HepG2 (cell line): Measurements from ENCODE around the gene PIK3CD. TPM values are rescaled to one million over a fixed set of nuclear protein-coding genes. Genes with fewer than 3 reads are reported as not detected.

Experiments used
- CAMTA2 ChIP-seq: sonication (generic); formaldehyde crosslinking; IDR thresholded peaks from 2 replicates; pipeline ENCODE4 v1.4.0; 2020; ENCODE audit warnings: mild to moderate bottlenecking, missing genetic modification reagents, borderline replicate concordance
- E2F5 ChIP-seq: sonication (generic); formaldehyde crosslinking; conservative IDR thresholded peaks from 2 replicates; pipeline ENCODE4 v1.4.0; 2020; ENCODE audit warnings: missing genetic modification reagents
- KDM1A ChIP-seq: IDR thresholded peaks from 2 replicates; pipeline ENCODE4 v1.6.1; 2016; ENCODE audit warnings: missing compliant biosample characterization
- MATR3 ChIP-seq: sonication (generic); formaldehyde crosslinking; IDR thresholded peaks from 2 replicates; pipeline ENCODE4 v1.4.0; 2020; ENCODE audit warnings: missing genetic modification reagents
- PBX3 ChIP-seq: sonication (generic); formaldehyde crosslinking; IDR thresholded peaks from 2 replicates; pipeline ENCODE4 v1.8.1; 2023; ENCODE audit warnings: missing genetic modification reagents, inconsistent platforms, borderline replicate concordance
- ZBTB20 ChIP-seq: sonication (generic); formaldehyde crosslinking; IDR thresholded peaks from 2 replicates; pipeline ENCODE4 v1.8.1; 2023; ENCODE audit warnings: missing genetic modification reagents, low read depth, mild to moderate bottlenecking, borderline replicate concordance
- ZFP90 ChIP-seq: sonication (generic); formaldehyde crosslinking; IDR thresholded peaks from 2 replicates; pipeline ENCODE4 v1.8.0; 2022; ENCODE audit warnings: missing genetic modification reagents, mild to moderate bottlenecking, inconsistent platforms, borderline replicate concordance
- ZNF468 ChIP-seq: sonication (generic); formaldehyde crosslinking; IDR thresholded peaks from 2 replicates; pipeline ENCODE4 v1.8.0; 2022; ENCODE audit warnings: mild to moderate bottlenecking, moderate library complexity, missing genetic modification reagents
- ZNF496 ChIP-seq: sonication (generic); formaldehyde crosslinking; IDR thresholded peaks from 2 replicates; pipeline ENCODE4 v1.8.1; 2023; ENCODE audit warnings: mild to moderate bottlenecking, moderate library complexity, missing genetic modification reagents; ENCODE audit not compliant: insufficient replicate concordance
- polyA plus RNA-seq, 8 experiments: library from polyadenylated mRNA; depleted of rRNA in 3 of 8; stranded (reverse) in 7 of 8; unstranded in 1 of 8; fragments of >200 nt; fragmentation: Illumina TruSeq in 4 of 8; extraction: Trizol in 4 of 8; gene quantifications; 2 replicates each; pipeline versions ENCODE4 v1.2.1 to v1.2.3, GENCODE V29; 2011 to 2016; ENCODE audit warnings: low read depth in 4 of 8, missing spikeins in 1 of 8, mixed read lengths in 1 of 8; ENCODE audit not compliant: insufficient read depth in 1 of 8
- total RNA-seq, 5 experiments: library from RNA; depleted of rRNA; stranded (reverse); fragments of >200 nt; fragmentation: Illumina TruSeq; extraction: Trizol; gene quantifications; 2 replicates each; pipeline ENCODE4 v1.2.3, GENCODE V29; 2016; ENCODE audit warnings: low read depth in 1 of 5
- TF ChIP-seq, protein P1 (sequence below): IDR thresholded peaks from 2 replicates; pipeline ENCODE4 v1.4.0; 2020; ENCODE audit warnings: mild to moderate bottlenecking, missing genetic modification reagents

Gene PIK3CD
- total and polyA plus RNA-seq, 2 of the 13 experiments (the other 11 are each of a cell fraction or from before 2014, with no cell fraction given): 7.1 to 10.0 TPM

GRCh38 chr1:9732123-9732971, 80.8 kb downstream of the PIK3CD start (continued):
- TF ChIP-seq ZNF496 (no peak), CAMTA2 (CRISPR knock-in tag) (no peak), E2F5 (CRISPR knock-in tag) (no peak), KDM1A (CRISPR knock-in tag) (no peak), ZFP90 (CRISPR knock-in tag) (no peak), PBX3 (CRISPR knock-in tag) (no peak), MATR3 (no peak), ZBTB20 (CRISPR knock-in tag) (no peak), ZNF468 (CRISPR knock-in tag) (no peak)
- TF ChIP-seq, protein P1, sequence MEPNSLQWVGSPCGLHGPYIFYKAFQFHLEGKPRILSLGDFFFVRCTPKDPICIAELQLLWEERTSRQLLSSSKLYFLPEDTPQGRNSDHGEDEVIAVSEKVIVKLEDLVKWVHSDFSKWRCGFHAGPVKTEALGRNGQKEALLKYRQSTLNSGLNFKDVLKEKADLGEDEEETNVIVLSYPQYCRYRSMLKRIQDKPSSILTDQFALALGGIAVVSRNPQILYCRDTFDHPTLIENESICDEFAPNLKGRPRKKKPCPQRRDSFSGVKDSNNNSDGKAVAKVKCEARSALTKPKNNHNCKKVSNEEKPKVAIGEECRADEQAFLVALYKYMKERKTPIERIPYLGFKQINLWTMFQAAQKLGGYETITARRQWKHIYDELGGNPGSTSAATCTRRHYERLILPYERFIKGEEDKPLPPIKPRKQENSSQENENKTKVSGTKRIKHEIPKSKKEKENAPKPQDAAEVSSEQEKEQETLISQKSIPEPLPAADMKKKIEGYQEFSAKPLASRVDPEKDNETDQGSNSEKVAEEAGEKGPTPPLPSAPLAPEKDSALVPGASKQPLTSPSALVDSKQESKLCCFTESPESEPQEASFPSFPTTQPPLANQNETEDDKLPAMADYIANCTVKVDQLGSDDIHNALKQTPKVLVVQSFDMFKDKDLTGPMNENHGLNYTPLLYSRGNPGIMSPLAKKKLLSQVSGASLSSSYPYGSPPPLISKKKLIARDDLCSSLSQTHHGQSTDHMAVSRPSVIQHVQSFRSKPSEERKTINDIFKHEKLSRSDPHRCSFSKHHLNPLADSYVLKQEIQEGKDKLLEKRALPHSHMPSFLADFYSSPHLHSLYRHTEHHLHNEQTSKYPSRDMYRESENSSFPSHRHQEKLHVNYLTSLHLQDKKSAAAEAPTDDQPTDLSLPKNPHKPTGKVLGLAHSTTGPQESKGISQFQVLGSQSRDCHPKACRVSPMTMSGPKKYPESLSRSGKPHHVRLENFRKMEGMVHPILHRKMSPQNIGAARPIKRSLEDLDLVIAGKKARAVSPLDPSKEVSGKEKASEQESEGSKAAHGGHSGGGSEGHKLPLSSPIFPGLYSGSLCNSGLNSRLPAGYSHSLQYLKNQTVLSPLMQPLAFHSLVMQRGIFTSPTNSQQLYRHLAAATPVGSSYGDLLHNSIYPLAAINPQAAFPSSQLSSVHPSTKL (CRISPR knock-in tag): no peak
